ENCODE measurements around the gene CHRND.

CHRND gene

GRCh38 chr2:232525791-232526371 lies at the start of gene CHRND:
Gene CHRND, plus strand, starts transcription at chr2:232526160. Its CDS starts 56 bp downstream, at chr2:232526216.
- DNase-seq = peak in 28 of 51 donors; percentile 9 to 70 (median 41)

- DNase-seq = no peak
Measured at GRCh38 chr2:232476791-232477190, 49.2 kb upstream of the CHRND start.

GRCh38 chr2:232477751-232478510 lies 48.0 kb upstream of the CHRND start:
- no peak for DNase-seq

GRCh38 chr2:232478571-232479340 lies 47.2 kb upstream of the CHRND start:
- no peak for DNase-seq

- DNase-seq = no peak
Measured at GRCh38 chr2:232479341-232480200, 46.4 kb upstream of the CHRND start.

- DNase-seq = no peak
Measured at GRCh38 chr2:232480201-232481190, 45.5 kb upstream of the CHRND start.

GRCh38 chr2:232481322-232482140 lies 44.4 kb upstream of the CHRND start:
- DNase-seq = no peak

- DNase-seq = no peak
Measured at GRCh38 chr2:232482301-232483238, 43.4 kb upstream of the CHRND start.

- no peak for DNase-seq
Measured at GRCh38 chr2:232483311-232483922, 42.5 kb upstream of the CHRND start.

- DNase-seq = no peak
Measured at GRCh38 chr2:232483923-232484627, 41.9 kb upstream of the CHRND start.

GRCh38 chr2:232484628-232485347 lies 41.2 kb upstream of the CHRND start:
- no peak for DNase-seq

- DNase-seq = no peak
Measured at GRCh38 chr2:232485348-232485756, 40.6 kb upstream of the CHRND start.

GRCh38 chr2:232485757-232486557 lies 40.0 kb upstream of the CHRND start:
- no peak for DNase-seq

- DNase-seq = no peak
Measured at GRCh38 chr2:232486558-232487384, 39.2 kb upstream of the CHRND start.
